Retinal pigment epithelial cell (primary cell): ENCODE data around the gene MYO5B.

Experiments
- DNase-seq: peaks from one replicate; pipeline ENCODE4 v3.0.0-alpha.2; 2010; ENCODE audit warnings: low read depth
- H3K4me3 ChIP-seq: 2 replicates; pipeline ENCODE4 v1.5.1; 2011; ENCODE audit warnings: mild to moderate bottlenecking, low read length, control low read depth, moderate library complexity
- TF ChIP-seq, protein P1 (sequence below): conservative IDR thresholded peaks from 2 replicates; pipeline ENCODE4 v1.5.1; 2011; ENCODE audit warnings: low read depth, low read length, control low read depth, inconsistent platforms

The MYO5B gene

DNA sequence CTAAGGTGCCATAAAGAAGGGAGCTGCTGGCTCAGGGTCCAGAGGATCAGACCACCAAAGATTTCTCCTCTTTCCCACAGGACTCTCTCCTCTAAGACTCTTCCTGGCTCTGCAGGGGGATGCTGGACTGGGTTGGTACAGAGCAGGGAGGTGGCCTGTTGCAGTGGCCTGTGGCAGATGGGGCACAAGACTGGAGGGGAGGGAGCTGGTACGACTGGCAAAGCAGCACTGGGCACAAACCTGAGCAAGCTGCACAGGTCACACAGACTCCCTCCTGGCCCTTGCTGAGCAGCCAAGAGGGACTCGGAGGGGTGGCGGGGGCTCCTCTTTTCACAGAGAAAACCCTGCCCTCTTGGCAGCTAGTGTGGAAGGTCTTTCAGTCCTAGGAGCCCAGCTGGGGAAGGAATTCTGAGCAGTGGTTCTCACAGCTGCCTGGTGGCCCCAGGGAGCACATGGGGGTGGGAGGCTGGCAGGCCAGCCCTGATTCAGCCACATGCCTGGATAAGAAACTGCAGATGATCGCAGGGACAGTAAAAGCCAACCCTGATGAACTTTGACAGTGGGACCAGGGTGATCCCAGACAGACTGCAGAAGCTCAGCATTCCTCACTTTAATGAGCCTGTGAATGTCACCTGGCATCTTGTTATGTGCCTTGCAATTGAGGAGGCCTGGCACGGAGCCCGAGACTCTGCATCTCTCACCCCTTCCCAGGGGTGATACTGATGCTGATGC lies 349.2 kb downstream of the MYO5B start:
- no peak overlapping the region for H3K4me3 ChIP-seq
- TF ChIP-seq, protein P1, sequence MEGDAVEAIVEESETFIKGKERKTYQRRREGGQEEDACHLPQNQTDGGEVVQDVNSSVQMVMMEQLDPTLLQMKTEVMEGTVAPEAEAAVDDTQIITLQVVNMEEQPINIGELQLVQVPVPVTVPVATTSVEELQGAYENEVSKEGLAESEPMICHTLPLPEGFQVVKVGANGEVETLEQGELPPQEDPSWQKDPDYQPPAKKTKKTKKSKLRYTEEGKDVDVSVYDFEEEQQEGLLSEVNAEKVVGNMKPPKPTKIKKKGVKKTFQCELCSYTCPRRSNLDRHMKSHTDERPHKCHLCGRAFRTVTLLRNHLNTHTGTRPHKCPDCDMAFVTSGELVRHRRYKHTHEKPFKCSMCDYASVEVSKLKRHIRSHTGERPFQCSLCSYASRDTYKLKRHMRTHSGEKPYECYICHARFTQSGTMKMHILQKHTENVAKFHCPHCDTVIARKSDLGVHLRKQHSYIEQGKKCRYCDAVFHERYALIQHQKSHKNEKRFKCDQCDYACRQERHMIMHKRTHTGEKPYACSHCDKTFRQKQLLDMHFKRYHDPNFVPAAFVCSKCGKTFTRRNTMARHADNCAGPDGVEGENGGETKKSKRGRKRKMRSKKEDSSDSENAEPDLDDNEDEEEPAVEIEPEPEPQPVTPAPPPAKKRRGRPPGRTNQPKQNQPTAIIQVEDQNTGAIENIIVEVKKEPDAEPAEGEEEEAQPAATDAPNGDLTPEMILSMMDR: no peak

DNA sequence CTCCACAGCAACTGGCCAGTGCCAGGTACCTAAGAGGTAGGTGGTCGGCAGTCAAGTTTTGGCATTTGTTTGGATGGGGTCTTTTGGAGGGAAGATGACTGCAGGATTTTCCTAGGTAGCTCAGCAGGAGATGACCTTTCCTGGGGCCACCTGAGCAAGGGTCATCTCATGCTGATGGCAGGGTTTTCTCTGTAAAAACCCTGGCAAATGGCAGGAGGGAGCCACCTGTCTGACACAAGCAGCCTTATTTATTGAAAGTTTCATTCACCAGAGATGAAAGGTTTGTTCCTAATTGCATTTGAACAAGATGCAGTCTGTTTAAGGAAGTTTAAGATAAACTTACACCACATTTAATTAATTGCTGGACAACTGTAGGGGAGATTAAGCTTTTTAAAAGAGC lies 350.0 kb downstream of the MYO5B start:
- TF ChIP-seq, protein P1: no peak
- DNase-seq: no peak
- H3K4me3 ChIP-seq: no peak overlapping the region

More for the DNA sequence above, 349.2 kb downstream of the MYO5B start:
- no peak for DNase-seq

DNA sequence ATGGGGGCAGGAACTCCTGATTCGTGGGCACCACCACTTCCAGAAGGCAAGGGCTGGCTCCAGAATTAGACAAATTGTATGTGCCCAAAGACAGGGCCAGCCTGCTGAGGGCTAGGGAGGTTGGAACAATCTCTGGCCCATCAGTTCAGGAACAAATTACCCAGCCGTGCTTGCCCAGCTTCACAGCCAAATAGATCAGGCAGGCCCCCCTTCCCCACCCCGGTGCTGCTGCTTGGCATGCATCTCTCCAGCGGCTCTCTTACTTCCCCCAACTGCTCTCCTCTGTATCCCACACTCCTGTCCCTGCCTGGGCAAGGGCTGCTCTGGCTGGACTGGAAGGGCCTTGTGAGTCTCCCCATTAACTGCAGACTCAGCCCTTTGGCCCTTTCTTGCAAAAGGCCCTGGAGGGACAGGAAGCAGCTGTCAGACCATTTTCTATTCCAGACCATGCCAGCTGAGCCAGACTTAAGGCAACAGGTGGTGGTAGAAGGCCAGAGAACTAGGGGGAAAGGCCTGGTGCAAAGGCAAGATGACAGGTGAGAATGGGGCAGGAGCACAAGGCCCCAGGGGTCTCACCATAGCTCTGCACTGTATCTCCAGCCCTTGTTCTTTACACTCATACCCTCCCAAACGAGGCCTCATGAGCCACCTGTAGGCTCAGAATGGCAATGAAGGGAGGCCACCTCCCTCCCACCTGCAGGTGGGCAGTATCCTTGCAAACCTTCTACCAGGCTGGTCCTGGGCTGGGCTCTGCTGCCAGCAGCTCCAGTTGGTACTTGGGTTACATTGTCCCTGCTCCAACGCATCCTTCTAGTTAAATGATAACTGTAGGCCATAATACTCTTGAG lies 350.9 kb downstream of the MYO5B start:
- TF ChIP-seq, protein P1: no peak
- DNase-seq: no peak
- H3K4me3 ChIP-seq: no peak overlapping the region

DNA sequence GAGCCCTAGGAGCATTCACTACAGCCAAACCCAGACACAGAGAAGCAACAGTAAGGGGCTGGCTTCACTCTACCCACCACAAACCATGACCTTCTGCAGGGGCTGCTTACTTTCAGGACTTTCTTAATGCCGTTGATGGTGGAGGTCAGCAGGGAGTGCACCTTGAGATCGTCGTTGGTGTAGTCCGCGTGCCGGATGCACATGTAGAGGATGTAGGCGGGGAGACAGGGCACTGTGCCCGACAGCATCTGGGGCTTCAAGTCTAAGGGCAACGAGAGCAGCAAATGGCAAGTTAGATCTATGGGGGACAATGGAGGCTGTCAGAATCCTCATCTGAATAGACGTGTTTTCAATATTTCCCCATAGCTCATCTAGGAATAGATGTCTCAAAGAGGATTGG lies 351.8 kb downstream of the MYO5B start:
- TF ChIP-seq, protein P1: no peak
- no peak overlapping the region for H3K4me3 ChIP-seq
- no peak for DNase-seq

DNA sequence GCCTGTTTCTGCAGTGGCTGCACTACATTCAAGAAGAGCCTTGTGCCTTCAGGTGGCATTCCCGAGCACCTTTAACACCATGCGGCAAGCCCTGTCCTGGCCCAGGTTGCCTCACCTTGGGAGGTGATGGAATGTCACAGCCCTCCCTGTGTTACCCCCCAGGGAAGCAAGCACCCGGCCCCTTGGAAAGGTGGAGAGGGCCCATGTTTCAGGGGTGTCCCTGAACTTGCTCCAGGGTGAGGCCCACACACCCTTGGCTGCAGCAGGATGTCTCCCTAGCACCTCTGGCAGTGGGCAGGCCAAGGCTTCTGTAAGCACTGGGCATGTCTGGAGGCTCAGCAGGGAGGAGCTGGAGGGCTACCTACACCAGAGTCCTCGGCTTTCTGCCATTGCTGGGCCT lies 352.3 kb downstream of the MYO5B start:
- no peak overlapping the region for H3K4me3 ChIP-seq
- no peak for DNase-seq
- TF ChIP-seq, protein P1: no peak

DNA sequence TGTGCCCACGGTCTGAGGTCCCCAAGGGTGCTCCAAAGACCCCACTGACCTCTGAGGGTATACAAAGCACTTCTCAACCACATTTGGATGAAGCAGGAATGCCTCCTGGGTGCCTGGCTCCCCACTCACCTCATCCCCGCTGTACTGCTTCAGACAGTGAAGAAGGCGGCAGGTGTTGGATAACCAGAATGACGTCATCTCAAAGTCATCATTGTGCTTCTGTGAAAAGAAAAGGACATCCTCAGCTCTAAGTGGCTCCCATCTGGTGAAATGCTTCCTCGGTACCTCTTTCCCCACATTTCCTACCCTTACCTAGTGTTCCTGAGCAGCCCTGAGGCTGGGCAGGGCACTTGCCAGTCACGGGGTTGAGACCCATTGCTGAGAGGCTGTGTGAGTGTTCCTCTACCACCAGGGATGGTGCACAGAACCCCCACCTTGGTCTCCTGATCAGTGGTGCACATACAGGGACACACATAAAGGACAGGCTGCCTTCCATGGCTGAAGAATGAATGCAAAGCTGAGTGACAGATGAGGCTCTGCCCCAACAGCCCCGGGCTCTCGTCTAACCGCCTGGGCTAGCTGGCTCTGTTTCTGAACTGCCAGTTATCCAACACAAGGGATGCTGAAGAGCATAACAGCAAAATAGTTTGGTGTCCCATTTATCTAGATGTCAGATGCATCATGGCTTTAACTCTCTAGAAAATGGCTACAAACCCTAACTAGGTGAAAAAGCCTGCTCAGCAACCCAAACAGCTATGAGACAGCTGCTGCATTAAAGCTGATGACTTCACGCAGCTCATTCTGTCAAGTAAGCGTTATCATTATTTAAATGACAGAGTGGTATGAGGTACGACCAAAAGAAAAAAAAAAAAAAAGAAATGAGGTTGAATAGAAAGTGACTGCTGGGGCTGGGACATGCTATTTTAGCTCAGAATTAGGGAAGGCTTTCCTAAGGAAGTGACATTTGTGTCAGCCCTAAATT lies 353.4 kb downstream of the MYO5B start:
- no peak for DNase-seq
- H3K4me3 ChIP-seq: no peak overlapping the region
- TF ChIP-seq, protein P1: no peak
